GM21423 (cell line): ENCODE measurements around the gene RXRA.

ENCODE experiments used
- ATAC-seq: cut with Tn5 transposase; IDR thresholded peaks from one replicate; pipeline ENCODE4 v1.9.1; 2021; ENCODE audit warnings: mild to moderate bottlenecking, moderate library complexity; ENCODE audit not compliant: unreplicated experiment

Gene RXRA

GRCh38 chr9:134458207-134459108, 132.2 kb downstream of the RXRA start:
- ATAC-seq = no peak

GRCh38 chr9:134459164-134459563, 132.9 kb downstream of the RXRA start:
- no peak for ATAC-seq

- no peak for ATAC-seq
Measured at GRCh38 chr9:134459573-134459972, 133.3 kb downstream of the RXRA start.

- no peak for ATAC-seq
Measured at GRCh38 chr9:134460206-134460605, 134.0 kb downstream of the RXRA start.

- ATAC-seq = no peak
Measured at GRCh38 chr9:134460896-134461295, 134.6 kb downstream of the RXRA start.

GRCh38 chr9:134461426-134461982, 135.2 kb downstream of the RXRA start:
- no peak for ATAC-seq

GRCh38 chr9:134462318-134462717, 136.1 kb downstream of the RXRA start:
- ATAC-seq = no peak

- no peak for ATAC-seq
Measured at GRCh38 chr9:134463280-134463679, 137.0 kb downstream of the RXRA start.

- ATAC-seq = no peak
Measured at GRCh38 chr9:134466869-134467616, 140.8 kb downstream of the RXRA start.

GRCh38 chr9:134468358-134468757, 142.1 kb downstream of the RXRA start:
- ATAC-seq = no peak

- ATAC-seq = no peak
Measured at GRCh38 chr9:134469041-134469875, 143.0 kb downstream of the RXRA start.

- ATAC-seq = no peak
Measured at GRCh38 chr9:134472256-134472655, 146.0 kb downstream of the RXRA start.

- ATAC-seq = no peak
Measured at GRCh38 chr9:134473141-134474054, 147.1 kb downstream of the RXRA start.

GRCh38 chr9:134474055-134474370, 147.8 kb downstream of the RXRA start:
- ATAC-seq = no peak

GRCh38 chr9:134475011-134475790, 148.9 kb downstream of the RXRA start:
- ATAC-seq = no peak

GRCh38 chr9:134476272-134476941, 150.2 kb downstream of the RXRA start:
- ATAC-seq = no peak

GRCh38 chr9:134476942-134477335, 150.7 kb downstream of the RXRA start:
- no peak for ATAC-seq

- ATAC-seq = no peak
Measured at GRCh38 chr9:134477342-134477925, 151.2 kb downstream of the RXRA start.
